Measurements from ENCODE around the gene KLK6.

The KLK6 gene

DNA sequence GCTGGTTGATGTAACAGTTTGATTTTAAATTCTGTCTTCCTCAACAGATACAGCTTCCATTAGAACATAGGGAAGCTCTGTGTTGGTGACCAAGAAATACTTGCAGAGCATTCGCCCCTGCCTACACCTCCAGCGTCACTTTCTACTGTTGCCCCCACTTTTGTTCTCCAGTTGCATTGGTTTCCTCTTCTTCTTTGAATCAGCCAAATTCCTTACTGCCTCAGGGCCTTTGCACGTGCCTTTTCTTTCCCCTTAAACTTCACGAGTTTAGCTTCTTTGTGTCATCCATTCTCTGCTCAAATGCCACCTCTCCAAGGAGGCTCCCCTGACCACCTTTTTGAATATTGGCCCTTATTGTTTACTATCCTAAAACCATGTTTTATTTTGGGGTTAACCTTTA lies 22.3 kb downstream of the KLK6 start:
- no peak for DNase-seq

DNA sequence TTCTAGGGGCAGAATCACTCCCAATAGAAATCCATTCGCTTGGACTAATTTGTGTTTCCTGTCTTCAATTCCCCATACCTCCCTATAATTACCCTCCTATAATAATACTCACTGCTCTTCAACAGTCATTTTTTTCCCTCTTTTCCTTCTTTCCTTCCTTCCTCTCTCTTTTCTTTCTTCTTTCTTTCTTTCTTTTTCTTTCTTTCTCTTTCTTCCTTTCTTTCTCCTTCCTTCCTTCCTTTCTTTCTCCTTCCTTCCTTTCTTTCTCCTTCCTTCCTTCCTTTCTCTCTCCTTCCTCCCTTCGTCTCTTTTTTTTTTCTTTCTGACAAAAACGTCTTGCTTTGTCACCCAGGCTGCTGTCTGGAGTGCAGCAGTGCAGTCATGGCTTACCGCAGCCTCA lies 24.6 kb downstream of the KLK6 start:
- no peak for DNase-seq

DNA sequence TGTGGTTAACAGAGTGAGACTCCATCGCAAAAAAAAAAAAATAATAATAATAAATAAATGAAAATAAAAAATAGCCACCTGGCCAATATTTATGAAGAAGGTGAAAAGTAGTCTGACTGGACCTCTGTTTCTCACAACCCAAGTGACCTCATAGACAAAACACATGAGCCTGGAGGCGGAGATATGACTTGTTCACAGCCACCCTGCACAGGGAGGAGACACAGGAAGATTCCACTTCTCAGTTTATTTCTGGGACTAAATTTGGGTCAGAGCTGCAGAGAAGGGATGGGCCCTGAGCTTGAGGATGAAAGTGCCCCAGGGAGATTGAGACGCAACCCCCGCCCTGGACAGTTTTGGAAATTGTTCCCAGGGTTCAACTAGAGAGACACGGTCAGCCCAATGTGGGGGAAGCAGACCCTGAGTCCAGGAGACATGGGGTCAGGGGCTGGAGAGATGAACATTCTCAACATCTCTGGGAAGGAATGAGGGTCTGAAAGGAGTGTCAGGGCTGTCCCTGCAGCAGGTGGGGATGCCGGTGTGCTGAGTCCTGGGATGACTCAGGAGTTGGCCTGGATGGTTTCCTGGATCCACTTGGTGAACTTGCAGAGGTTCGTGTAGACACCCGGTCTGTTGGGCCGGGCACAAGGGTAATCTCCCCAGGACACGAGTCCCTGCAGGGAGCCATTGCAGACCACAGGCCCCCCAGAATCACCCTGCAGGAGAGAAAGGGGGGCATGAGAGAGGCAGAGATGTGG lies 26.1 kb downstream of the KLK6 start:
- no peak for DNase-seq

DNA sequence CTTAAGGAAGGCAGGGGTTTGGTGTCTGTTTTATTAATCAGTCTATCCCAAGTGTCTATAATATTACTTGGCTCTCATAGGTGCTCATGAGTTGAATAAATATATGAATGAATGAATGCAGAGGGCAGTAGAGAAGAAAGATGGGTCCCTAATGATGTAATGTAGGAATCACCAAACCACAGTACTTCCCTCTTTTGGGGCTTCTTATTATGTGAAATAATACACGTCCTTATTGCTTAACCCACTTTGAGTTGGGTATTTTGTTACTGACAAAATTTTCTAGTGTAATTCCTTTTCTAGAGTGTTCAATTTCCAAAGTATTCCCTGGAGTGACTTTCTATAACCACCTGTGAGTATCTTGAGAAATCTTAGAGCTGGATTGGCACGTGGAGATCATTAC lies 29.8 kb downstream of the KLK6 start:
- no peak for DNase-seq

DNA sequence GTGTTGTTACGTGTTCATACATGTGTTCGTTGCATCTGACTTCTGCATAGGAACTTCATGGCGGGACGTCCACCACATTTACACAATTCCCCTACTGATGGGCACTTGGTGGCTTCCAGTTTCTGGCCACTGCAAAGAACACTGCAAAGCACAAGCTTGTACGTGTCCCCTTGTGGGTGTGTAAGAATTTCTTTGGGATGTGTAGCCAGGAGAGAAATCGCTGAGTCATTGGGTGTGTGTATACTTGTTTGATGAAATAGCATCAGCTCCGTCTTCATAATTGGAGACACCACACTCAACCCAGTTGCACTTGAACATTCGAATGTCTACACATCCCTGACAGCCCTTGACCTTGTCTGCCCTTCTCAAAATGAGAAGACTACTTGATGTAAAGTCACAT lies 35.8 kb downstream of the KLK6 start:
- no peak for DNase-seq

DNA sequence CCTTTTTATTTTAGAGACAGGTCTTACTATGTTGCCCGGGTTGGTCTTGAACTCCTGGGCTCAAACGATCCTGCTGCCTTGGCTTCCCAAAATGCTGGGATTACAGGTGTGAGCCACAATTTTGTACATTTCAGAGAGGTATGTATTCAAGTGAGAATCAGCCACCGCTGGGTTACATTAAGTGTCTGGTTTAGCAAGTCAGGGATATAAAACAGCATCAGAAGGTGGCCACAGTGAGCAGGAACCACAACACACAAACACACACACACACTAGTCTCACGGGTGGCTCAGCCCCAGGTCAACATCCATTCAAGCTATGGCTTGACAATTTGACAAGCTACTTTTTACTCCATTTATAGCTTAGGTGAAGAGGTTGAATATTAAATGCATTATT lies 36.7 kb downstream of the KLK6 start:
- DNase-seq = no peak

DNA sequence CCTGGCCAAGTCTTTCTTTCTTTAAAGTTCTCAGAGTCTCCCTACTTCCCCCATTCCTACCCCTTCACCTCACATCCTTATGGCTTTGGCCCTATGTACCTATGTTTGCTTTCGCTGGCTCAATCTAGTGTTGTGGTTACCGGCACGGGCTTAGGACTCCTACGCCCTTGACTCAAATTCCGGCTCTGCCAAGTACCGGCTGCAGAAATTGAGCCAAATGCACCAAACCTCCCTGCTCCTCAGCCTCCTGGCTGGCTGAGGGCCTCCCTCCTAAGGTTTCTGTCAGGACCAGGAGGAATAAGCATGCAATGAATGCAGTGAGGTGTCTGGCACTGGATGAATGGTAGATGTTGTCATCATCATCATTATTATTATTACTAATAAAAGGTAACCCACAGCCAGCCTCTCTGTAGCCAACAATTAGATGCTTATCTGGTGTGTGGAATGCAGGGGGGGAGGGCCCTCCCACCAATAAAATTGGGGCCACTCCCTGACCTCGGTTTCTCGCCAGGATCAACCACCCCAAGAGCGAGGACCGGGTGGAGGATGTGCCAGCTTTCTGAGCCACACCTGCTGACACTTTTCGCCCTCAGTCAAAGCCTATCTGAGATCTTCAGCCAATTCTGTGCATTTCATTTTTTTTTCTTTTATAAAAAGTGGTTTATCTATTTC lies 37.2 kb downstream of the KLK6 start:
- no peak for DNase-seq

DNA sequence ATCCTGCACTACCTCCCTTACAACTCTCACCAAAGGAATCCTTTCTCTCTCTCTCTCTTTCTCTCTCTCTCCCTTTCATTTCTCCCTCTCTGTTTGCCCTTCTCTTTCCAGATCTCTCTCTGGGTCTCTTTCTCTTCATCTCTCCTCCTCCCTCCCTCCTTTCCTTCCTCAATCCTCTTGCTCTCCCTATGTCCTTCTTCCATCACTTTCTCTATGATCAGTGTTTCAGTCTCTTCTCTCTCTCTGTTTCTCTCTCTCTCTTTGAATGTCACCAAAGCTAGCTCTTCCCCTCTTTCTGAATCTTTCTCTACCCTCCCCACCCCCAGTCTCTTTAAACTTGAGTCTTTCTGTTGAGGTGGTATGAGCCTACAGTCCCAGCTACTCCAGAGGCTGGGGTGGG lies 38.4 kb downstream of the KLK6 start:
- no peak for DNase-seq

DNA sequence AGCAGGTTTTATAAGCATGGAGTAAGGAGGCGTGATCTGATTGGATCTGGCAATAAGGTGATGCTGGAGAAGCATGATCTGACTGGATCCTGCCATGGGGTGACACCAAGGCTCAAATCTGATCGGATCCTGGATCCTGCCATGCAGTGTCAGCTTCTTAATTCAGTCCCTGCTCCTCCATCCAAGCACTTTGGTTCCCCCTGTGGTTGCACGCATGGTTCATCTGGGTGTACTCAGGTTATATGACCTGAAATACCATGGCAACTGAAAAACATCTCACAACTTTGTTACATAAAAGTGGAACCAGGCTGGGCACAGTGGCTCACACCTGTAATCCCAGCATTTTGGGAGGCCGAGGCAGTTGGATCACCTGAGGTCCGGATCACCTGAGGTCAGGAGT lies 40.6 kb downstream of the KLK6 start:
- DNase-seq = no peak

DNA sequence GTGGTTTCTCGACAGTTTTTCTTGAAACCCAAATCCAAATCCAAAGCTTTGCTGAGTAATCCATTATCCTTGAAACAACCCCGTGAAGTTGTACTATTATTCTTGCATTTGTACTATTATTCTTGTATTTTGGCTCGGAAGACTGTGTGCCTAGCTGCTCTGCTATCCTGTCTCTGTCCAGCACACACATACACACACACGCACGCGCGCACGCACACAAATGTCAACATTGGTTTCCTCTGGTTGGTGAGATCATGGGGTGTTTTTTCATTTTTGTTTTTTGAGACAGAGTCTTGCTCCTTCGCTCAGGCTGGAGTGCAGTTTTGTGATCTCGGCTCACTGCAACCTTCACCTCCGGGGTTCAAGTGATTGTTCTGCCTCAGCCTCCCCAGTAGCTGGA lies 43.2 kb downstream of the KLK6 start:
- no peak for DNase-seq

DNA sequence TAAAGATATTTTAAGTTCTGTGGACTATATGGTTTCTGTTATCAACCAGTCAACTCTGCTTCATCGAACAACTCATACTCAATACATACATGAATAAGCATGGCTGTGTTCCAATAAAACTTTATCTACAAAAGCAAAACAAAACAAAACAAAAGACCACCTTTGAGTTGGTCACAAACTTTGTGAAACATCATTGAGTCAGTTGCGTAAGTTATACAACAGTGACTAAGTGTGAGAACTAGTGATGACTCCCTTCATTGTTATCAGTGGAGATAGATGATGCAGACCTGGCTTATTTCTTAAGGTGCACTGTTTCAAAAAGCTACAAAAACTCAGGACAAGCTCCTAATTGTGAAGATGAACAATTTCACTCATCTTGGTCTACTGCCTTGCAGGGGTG lies 43.7 kb downstream of the KLK6 start:
- no peak for DNase-seq

DNA sequence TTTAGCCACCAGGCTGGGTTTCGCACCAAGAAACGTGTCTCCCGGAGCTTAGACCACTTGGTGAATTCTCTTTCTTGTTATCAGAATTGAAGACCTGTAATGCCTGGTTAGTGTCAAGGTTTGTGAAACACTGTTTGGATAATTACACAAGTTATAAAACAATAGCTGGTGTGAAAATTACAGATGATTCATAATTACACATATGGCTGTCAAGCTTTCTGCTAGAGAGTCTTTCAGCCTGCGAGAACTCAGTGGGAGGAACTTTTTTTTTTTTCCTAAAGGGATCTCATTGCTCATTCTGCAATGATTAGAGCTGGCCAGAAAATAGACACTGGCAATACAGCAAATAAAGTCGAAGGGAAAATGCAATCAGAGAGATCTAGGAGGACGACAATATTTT lies 44.8 kb downstream of the KLK6 start:
- DNase-seq = no peak

DNA sequence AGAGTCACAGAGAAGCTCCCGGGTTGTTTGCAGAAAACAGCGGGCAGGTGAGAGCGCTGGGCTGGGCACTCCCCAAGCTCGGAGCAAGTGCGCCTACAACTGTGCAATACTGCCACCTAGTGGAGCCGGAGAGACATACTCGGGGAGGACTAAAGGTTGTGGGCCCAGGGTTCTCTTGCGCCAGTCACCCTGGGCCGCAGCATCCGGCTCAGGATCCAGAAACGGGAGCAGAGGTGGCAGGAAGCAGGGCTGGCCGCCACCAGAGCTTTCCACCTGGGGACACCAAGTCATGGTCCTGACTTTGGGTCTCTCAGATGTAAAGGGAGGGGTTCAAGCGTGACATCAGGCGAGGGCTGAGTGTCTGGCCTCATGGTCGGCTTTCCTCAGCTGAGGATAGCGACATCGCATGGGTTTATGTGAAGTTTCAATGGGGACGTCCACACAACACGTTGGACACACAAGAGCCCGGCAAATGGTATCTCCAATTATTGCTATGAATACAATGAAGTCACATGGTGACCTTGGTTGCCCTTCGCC lies 47.0 kb downstream of the KLK6 start:
- DNase-seq = peak; percentile 88

DNA sequence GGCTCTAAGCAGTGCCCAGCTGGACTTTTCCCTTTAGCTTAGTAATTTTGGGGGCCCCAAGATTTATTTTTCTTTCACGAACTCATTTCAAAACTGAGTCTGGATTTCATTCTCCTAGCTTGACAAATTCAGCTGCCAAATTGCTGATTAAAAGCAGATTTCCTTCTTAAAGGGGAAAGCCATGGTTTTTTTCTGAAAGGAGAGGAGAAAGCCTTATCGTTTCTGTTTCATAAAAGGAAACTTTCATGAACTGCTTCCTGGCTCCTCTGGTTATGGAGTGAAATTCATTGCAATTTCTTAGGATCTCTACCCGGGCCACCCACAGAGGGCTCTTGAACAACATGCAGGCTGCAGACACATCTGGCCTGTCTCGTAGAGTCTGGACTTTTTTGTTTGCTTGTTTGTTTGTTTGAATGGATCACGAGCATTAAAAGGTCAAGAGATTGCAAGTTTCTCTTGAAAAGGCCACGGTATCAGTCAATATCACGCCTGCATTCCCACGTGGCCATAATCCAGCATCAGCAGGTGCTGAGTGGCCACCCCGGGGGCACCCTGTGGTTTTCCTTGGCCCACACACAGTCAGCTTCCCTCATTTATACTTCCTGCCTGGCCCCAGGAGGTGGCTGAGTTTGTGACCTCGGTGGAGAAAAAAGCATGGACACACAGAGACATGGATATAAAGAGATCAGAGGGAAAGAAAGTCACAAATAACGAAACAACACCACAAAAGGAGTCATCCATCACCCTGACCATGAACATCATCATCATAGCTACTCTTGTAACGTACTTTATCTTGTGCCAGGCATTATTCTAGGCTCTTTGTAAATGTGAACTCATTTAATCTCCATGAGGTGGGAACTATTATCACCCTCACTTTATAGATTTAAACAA lies 47.7 kb downstream of the KLK6 start:
- no peak for DNase-seq

DNA sequence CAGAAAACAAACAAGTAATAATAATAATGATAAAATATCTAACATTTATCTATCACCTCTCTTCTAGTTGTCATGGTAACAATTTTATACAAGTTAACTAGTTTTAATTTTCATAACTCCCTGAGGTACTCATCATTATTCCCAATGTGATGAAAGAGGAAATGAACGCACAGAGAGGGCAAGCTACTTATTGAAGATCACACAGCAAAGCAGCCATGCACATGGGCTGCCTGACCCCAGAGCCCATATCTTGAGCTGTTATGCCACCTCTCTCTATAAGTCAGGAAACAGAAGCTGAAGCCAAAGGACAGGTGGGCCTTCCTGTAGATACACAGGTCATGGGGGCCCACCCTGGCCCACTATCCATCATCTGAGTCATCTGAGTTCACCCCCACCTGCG lies 53.3 kb downstream of the KLK6 start:
- DNase-seq = no peak

DNA sequence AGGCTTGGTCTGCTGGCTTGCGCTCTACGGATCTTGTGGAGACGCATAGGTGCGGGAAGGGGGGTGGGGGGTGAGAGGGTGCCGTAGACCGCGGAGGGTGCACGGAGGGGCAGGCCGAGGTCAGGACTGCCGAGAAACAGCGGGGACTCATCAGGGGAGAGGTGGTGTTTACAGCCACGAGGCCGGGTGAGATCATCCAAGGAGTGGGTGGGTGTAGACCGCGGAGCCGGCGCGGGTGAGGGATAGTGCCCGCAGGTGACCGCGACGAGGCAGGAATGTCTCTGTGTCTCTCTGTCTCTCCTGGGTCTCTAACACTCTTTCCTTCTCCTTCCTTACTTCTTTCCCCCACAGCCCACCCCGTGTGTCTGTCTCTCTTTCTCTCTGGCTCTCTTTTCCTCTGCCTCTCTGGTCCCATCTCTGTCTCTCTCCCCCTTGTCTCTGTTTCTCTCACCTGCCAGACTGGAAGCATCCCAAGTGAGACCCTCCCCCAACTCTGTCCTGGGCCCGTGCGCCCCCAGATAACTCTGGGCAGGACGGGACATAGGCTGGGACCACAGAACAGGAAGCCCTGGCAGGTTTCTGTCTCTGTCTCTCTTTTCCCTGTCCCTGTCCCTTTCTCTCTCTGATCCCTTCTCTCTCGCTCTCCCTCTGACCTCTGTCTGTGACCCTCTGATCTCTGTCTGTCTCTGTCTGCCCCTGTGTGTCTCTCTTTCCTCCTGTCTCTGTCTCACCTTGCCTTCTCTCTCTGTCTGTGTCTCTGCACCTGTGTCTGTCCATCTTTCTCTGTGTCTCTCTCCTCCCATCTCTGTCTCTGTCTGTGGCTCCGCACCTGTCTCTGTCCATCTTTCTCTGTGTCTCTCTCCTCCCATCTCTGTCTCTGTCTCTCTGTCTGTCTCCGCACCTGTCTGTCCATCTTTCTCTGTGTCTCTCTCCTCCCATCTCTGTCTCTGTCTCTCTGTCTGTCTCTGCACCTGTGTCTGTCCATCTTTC lies 56.4 kb downstream of the KLK6 start:
- no peak for DNase-seq

DNA sequence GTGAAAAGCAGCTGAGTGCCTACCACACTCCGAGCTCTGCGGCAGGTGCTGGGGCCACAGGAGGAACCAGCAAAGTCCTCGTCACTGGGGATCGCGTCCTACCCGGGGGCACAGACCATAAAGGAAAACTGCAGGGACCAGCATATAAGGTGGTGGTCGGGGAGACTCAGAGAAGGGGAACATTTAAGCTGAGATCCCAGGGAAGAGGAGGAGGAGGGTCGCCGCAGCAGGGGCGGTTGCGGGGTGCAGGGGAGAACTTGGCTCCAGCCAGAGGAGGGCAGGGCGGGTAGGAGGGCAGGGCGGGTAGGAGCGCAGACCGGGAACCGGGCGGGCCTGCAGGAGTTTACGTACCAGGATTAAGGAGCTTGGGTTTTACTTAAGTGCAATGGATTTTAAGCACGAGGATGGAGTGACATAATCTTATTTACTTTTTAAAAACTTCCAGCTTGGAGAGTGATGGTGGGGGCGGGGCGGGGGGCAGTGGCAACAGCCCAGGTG lies 57.2 kb downstream of the KLK6 start:
- no peak for DNase-seq

DNA sequence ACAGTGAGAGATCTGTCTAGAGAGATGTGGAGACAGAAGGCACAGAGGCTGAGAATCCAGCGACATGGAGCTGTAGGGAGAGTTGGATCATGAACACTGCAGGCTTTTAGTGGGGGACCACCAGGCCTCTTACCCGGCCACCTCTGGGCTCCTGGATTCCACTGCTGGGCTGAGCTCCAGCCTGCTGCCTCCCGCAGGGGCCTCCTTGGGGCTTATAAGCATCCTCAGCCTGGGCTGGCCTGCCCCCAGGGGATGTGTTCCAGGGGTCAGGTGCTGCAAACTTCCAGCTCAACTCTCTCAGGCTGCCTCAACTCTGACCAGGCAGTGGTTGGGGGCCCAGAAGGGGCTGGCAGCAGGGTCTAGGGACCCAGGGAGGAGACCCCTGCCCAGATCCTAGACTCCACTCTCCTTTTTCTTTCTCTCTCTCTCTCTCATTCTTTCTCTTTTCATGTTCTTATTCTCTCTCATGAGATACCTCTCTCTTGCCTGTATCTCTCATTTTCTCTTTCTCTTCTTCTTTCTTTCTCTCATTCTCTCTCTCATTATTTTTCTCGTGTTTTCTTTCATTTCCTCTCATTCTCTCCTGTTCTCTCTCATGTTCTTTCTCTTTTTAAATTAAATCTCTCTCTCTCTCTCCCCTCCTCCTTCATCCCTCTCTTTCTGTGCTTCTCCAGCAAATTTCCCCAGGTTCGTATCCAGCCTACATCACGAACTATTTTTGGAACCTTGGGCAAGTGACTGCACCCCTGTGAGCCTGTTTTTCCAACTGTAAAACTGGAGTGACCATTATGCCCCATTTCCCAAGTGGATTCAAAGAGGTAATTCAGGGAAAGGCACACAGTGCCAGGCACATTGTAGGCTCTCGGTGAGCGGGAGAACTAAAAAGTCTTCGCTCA lies 57.9 kb downstream of the KLK6 start, which contains the start of gene KLK4:
KLK4 (minus strand) TSS at position 190 of the 896 bp plus-strand sequence. CDS start 657 bp downstream, outside the sequence.
- no peak for DNase-seq

DNA sequence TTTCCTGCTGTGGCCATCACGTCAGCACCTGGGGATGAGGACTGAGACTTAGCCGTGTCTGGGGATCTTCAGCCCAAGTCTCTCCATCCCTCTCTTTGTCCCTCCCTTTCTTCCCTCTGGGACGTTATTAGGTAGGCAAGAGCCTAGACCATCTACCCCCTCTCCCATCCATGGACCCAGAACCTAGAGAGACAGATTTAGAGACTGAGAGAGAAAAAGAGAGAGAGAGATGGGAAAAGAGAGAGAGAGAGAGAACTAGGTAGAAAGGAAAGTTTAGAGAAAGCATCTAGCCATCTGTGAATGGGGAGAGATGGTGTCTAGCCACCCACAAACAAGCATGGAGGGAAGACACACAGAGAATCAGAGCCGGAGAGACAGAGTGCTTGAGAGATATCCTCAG lies 58.7 kb downstream of the KLK6 start:
- DNase-seq = no peak

DNA sequence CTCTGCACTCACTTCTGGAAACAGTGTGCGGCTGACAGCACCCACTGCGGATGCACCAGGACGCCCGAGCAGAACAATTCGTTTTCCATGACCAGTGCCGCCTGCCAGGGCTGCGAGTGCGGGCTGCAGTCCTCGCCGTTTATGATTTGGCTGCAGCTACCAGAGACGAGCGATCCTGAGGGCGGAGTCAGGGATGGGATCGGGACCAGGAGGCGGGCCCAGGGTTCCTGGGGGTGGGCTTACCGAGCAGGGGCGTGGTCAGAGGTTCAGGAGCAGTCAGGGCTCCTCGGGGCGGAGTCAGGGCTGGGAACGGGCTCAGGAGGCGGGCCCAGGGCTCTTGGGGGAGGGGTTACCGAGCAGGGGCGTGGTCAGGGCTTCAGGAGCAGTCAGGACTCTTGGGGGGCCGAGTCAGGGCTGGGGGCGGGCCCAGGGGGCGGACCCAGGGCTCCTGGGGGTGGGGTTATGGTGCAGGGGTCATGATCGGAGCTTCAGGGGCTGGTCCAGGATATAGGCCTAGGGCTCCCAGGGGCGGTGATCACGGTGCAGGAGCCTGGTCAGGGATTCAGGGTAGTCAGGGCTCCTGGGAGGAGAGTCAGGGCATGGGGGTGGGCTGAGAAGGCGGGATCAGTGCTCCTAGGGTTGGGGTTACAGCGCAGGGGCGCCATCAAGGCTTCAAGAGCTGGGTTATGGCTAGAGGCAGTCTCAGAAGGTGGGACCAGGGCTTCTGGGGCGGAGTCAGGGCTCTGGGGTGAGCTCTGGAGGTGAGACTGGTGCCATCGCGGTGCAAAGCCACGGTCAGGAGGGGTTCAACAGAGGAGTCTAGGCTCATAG lies 59.9 kb downstream of the KLK6 start:
- DNase-seq = peak; percentile 52

Measured in activated CD4-positive, alpha-beta T cell treated with anti-CD3 and anti-CD28 coated beads, Interleukin-10, Interleukin-2, amounts not matched to agents 100 ng/mL and 50 ng/mL, durations not matched to agents 16 hours and 8 hours (primary cell).